HepG2 (cell line): ENCODE measurements around the gene RBL1. TPM values are rescaled to one million over a fixed set of nuclear protein-coding genes. Genes with fewer than 3 reads are reported as not detected.

ENCODE experiments used
- EHMT2 ChIP-seq: fragments of 200-600 bp; sonication (generic); IDR thresholded peaks from 2 replicates; pipeline ENCODE4 v1.7.0; 2017; ENCODE audit warnings: antibody characterized with exemption, low read depth, low read length, borderline replicate concordance
- IKZF4 ChIP-seq: sonication (generic); formaldehyde crosslinking; IDR thresholded peaks from 2 replicates; pipeline ENCODE4 v1.5.1; 2020; ENCODE audit warnings: borderline replicate concordance, mild to moderate bottlenecking, low read depth, missing genetic modification reagents; ENCODE audit errors: not compliant biosample characterization
- KDM5B ChIP-seq: sonication (generic); formaldehyde crosslinking; IDR thresholded peaks from 2 replicates; pipeline ENCODE4 v1.4.0; 2020; ENCODE audit warnings: missing genetic modification reagents, mild to moderate bottlenecking, borderline replicate concordance
- KLF9 ChIP-seq: IDR thresholded peaks from 2 replicates; pipeline ENCODE4 v1.6.1; 2016; ENCODE audit warnings: low read depth
- LBX2 ChIP-seq: sonication (generic); formaldehyde crosslinking; IDR thresholded peaks from 2 replicates; pipeline ENCODE4 v1.5.0; 2020; ENCODE audit warnings: missing genetic modification reagents, mild to moderate bottlenecking, borderline replicate concordance
- PLRG1 ChIP-seq: fragments of 450-650 bp; conservative IDR thresholded peaks from 2 replicates; pipeline ENCODE4 v1.6.1; 2016
- RAD51 ChIP-seq: fragments of 450-650 bp; IDR thresholded peaks from 2 replicates; pipeline ENCODE4 v1.6.1; 2016; ENCODE audit warnings: borderline replicate concordance
- RFXAP ChIP-seq: sonication (generic); formaldehyde crosslinking; IDR thresholded peaks from 2 replicates; pipeline ENCODE4 v1.4.0; 2020; ENCODE audit warnings: missing genetic modification reagents, borderline replicate concordance
- SNRNP70 ChIP-seq: fragments of 200-400 bp; formaldehyde crosslinking; IDR thresholded peaks from 2 replicates; pipeline ENCODE4 v1.6.1; 2017; ENCODE audit warnings: mild to moderate bottlenecking, low read depth, low read length, moderate library complexity
- SRSF9 ChIP-seq: fragments of 200-400 bp; formaldehyde crosslinking; IDR thresholded peaks from 2 replicates; pipeline ENCODE4 v1.6.1; 2018; ENCODE audit warnings: borderline replicate concordance, mild to moderate bottlenecking, low read depth, low read length; ENCODE audit not compliant: insufficient read depth, poor library complexity, severe bottlenecking
- TBX3 ChIP-seq: fragments of 450-650 bp; IDR thresholded peaks from 2 replicates; pipeline ENCODE4 v1.6.1; 2017; ENCODE audit warnings: antibody characterized with exemption, mild to moderate bottlenecking, inconsistent platforms, borderline replicate concordance
- XBP1 ChIP-seq: sonication (generic); formaldehyde crosslinking; IDR thresholded peaks from 2 replicates; pipeline ENCODE4 v1.5.0; 2020; ENCODE audit warnings: missing genetic modification reagents
- ZNF382 ChIP-seq: sonication (generic); formaldehyde crosslinking; IDR thresholded peaks from 2 replicates; pipeline ENCODE4 v1.5.0; 2020; ENCODE audit warnings: missing genetic modification reagents, mild to moderate bottlenecking, borderline replicate concordance
- ZNF510 ChIP-seq: sonication (generic); formaldehyde crosslinking; IDR thresholded peaks from 2 replicates; pipeline ENCODE4 v1.4.0; 2020; ENCODE audit warnings: low read depth, mild to moderate bottlenecking, missing genetic modification reagents
- ZNF552 ChIP-seq: sonication (generic); formaldehyde crosslinking; IDR thresholded peaks from 2 replicates; pipeline ENCODE4 v1.9.0; 2022; ENCODE audit warnings: missing genetic modification reagents, mild to moderate bottlenecking, borderline replicate concordance
- ZNF577 ChIP-seq: sonication (generic); formaldehyde crosslinking; IDR thresholded peaks from 2 replicates; pipeline ENCODE4 v1.4.0; 2020; ENCODE audit warnings: mild to moderate bottlenecking, low read depth, missing genetic modification reagents, borderline replicate concordance
- polyA plus RNA-seq, 8 experiments: library from polyadenylated mRNA; depleted of rRNA in 3 of 8; stranded (reverse) in 7 of 8; unstranded in 1 of 8; fragments of >200 nt; fragmentation: Illumina TruSeq in 4 of 8; extraction: Trizol in 4 of 8; gene quantifications; 2 replicates each; pipeline versions ENCODE4 v1.2.1 to v1.2.3, GENCODE V29; 2011 to 2016; ENCODE audit warnings: low read depth in 4 of 8, missing spikeins in 1 of 8, mixed read lengths in 1 of 8; ENCODE audit not compliant: insufficient read depth in 1 of 8
- total RNA-seq, 5 experiments: library from RNA; depleted of rRNA; stranded (reverse); fragments of >200 nt; fragmentation: Illumina TruSeq; extraction: Trizol; gene quantifications; 2 replicates each; pipeline ENCODE4 v1.2.3, GENCODE V29; 2016; ENCODE audit warnings: low read depth in 1 of 5
- TF ChIP-seq, protein P1 (sequence below), 2 experiments: IDR thresholded peaks; 2 replicates each; pipeline ENCODE4 v1.6.1; 2011 to 2012; ENCODE audit warnings: low read length in 2 of 2, borderline replicate concordance in 1 of 2, low read depth in 1 of 2, mild to moderate bottlenecking in 1 of 2, moderate library complexity in 1 of 2
- TF ChIP-seq, protein P2 (sequence below): sonication (generic); formaldehyde crosslinking; conservative IDR thresholded peaks from 2 replicates; pipeline ENCODE4 v1.4.0; 2020; ENCODE audit warnings: missing genetic modification reagents
- TF ChIP-seq, protein P3 (sequence below): sonication (generic); formaldehyde crosslinking; IDR thresholded peaks from 2 replicates; pipeline ENCODE4 v1.5.0; 2020; ENCODE audit warnings: missing genetic modification reagents

The RBL1 gene
- total and polyA plus RNA-seq, 2 of the 13 experiments (the other 11 are each of a cell fraction or from before 2014, with no cell fraction given), result 6.0 to 27.5 TPM

- TF ChIP-seq SRSF9 (no peak), ZNF382 (CRISPR knock-in tag) (no peak), ZNF510 (CRISPR knock-in tag) (peak; percentile 98), LBX2 (peak; percentile 25; the same call in 1 of the 2 replicates), PLRG1 (no peak), KLF9 (CRISPR knock-in tag) (peak; percentile 15; the same call in 1 of the 2 replicates), KDM5B (peak; percentile 91), EHMT2 (no peak), XBP1 (CRISPR knock-in tag) (peak; percentile 40; the same call in 1 of the 2 replicates), RAD51 (no peak), IKZF4 (CRISPR knock-in tag) (peak; percentile 78), ZNF577 (CRISPR knock-in tag) (no peak; the same call in 1 of the 2 replicates), SNRNP70 (no peak), ZNF552 (CRISPR knock-in tag) (no peak; the same call in 1 of the 2 replicates), RFXAP (0 out of 2 replicates have a peak, but pooled peaks have one; percentile 8), TBX3 (no peak)
- TF ChIP-seq, protein P1, sequence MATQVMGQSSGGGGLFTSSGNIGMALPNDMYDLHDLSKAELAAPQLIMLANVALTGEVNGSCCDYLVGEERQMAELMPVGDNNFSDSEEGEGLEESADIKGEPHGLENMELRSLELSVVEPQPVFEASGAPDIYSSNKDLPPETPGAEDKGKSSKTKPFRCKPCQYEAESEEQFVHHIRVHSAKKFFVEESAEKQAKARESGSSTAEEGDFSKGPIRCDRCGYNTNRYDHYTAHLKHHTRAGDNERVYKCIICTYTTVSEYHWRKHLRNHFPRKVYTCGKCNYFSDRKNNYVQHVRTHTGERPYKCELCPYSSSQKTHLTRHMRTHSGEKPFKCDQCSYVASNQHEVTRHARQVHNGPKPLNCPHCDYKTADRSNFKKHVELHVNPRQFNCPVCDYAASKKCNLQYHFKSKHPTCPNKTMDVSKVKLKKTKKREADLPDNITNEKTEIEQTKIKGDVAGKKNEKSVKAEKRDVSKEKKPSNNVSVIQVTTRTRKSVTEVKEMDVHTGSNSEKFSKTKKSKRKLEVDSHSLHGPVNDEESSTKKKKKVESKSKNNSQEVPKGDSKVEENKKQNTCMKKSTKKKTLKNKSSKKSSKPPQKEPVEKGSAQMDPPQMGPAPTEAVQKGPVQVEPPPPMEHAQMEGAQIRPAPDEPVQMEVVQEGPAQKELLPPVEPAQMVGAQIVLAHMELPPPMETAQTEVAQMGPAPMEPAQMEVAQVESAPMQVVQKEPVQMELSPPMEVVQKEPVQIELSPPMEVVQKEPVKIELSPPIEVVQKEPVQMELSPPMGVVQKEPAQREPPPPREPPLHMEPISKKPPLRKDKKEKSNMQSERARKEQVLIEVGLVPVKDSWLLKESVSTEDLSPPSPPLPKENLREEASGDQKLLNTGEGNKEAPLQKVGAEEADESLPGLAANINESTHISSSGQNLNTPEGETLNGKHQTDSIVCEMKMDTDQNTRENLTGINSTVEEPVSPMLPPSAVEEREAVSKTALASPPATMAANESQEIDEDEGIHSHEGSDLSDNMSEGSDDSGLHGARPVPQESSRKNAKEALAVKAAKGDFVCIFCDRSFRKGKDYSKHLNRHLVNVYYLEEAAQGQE (IDR thresholded peaks at IDR 0.05; ENCODE audit: borderline replicate concordance in 1 of 2, low read depth in 1 of 2, low read length in 2 of 2), result no peak
- TF ChIP-seq, protein P2, sequence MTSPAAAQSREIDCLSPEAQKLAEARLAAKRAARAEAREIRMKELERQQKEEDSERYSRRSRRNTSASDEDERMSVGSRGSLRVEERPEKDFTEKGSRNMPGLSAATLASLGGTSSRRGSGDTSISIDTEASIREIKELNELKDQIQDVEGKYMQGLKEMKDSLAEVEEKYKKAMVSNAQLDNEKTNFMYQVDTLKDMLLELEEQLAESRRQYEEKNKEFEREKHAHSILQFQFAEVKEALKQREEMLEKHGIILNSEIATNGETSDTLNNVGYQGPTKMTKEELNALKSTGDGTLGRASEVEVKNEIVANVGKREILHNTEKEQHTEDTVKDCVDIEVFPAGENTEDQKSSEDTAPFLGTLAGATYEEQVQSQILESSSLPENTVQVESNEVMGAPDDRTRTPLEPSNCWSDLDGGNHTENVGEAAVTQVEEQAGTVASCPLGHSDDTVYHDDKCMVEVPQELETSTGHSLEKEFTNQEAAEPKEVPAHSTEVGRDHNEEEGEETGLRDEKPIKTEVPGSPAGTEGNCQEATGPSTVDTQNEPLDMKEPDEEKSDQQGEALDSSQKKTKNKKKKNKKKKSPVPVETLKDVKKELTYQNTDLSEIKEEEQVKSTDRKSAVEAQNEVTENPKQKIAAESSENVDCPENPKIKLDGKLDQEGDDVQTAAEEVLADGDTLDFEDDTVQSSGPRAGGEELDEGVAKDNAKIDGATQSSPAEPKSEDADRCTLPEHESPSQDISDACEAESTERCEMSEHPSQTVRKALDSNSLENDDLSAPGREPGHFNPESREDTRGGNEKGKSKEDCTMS (CRISPR knock-in tag), result no peak
- TF ChIP-seq, protein P3, sequence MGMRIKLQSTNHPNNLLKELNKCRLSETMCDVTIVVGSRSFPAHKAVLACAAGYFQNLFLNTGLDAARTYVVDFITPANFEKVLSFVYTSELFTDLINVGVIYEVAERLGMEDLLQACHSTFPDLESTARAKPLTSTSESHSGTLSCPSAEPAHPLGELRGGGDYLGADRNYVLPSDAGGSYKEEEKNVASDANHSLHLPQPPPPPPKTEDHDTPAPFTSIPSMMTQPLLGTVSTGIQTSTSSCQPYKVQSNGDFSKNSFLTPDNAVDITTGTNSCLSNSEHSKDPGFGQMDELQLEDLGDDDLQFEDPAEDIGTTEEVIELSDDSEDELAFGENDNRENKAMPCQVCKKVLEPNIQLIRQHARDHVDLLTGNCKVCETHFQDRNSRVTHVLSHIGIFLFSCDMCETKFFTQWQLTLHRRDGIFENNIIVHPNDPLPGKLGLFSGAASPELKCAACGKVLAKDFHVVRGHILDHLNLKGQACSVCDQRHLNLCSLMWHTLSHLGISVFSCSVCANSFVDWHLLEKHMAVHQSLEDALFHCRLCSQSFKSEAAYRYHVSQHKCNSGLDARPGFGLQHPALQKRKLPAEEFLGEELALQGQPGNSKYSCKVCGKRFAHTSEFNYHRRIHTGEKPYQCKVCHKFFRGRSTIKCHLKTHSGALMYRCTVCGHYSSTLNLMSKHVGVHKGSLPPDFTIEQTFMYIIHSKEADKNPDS, result no peak
Measured at GRCh38 chr20:36951198-36951978, 144.4 kb downstream of the RBL1 start, which contains the start of gene SAMHD1 (continued).
